Activated CD4-positive, alpha-beta T cell treated with anti-CD3 and anti-CD28 coated beads, Interleukin-2, amount 10 ng/mL, durations not matched to agents 24 days and 14 days (primary cell): ENCODE measurements around the gene UVRAG. TPM values are rescaled to one million over a fixed set of nuclear protein-coding genes. Genes with fewer than 3 reads are reported as not detected.

Experiments used
- DNase-seq: peaks from one replicate; pipeline ENCODE4 v3.0.0; 2022
- H3K27ac Mint-ChIP-seq: one replicate; pipeline ENCODE4 v1.8.0; 2022; ENCODE audit warnings: mild to moderate bottlenecking, mixed read lengths
- H3K27me3 Mint-ChIP-seq: one replicate; pipeline ENCODE4 v1.8.0; 2022; ENCODE audit warnings: mixed read lengths
- H3K36me3 Mint-ChIP-seq: one replicate; pipeline ENCODE4 v1.8.0; 2022; ENCODE audit warnings: low read depth, mild to moderate bottlenecking, mixed read lengths
- H3K4me1 Mint-ChIP-seq: one replicate; pipeline ENCODE4 v1.8.0; 2021; ENCODE audit warnings: mixed read lengths
- H3K4me3 Mint-ChIP-seq: one replicate; pipeline ENCODE4 v1.8.0; 2022; ENCODE audit warnings: mild to moderate bottlenecking, moderate library complexity, mixed read lengths
- H3K9me3 Mint-ChIP-seq: one replicate; pipeline ENCODE4 v1.8.0; 2021; ENCODE audit warnings: mixed read lengths
- intact Hi-C: fragments of 100-400 bp; cut with micrococcal nuclease; formaldehyde crosslinking; loops from one replicate; pipeline ENCODE4 v1.15.1; 2023
- total RNA-seq: library from RNA; stranded (reverse); gene quantifications from 2 replicates; pipeline ENCODE4 v1.2.3, GENCODE V29; 2022

The UVRAG gene
- total RNA-seq, 1 donor from 2014 or later: 19.2 TPM

GRCh38 chr11:76163289-76163880, 348.4 kb downstream of the UVRAG start:
- H3K36me3 Mint-ChIP-seq: no peaks in the 10 kb centered on the region
- H3K4me1 Mint-ChIP-seq: no peaks in the 10 kb centered on the region
- H3K27me3 Mint-ChIP-seq: no peaks in the 10 kb centered on the region
- H3K9me3 Mint-ChIP-seq: no peaks in the 10 kb centered on the region
- intact Hi-C loops: no loop called here
- DNase-seq: no peak
- H3K4me3 Mint-ChIP-seq: no peak overlapping the region
- H3K27ac Mint-ChIP-seq: no peak overlapping the region

- no peak overlapping the region for H3K4me3 Mint-ChIP-seq
- no peaks in the 10 kb centered on the region for H3K36me3 Mint-ChIP-seq
- no peaks in the 10 kb centered on the region for H3K9me3 Mint-ChIP-seq
- intact Hi-C loops: no loop called here
- DNase-seq: no peak
- no peak overlapping the region for H3K27ac Mint-ChIP-seq
- no peaks in the 10 kb centered on the region for H3K27me3 Mint-ChIP-seq
- H3K4me1 Mint-ChIP-seq: no peaks in the 10 kb centered on the region
Observed at GRCh38 chr11:76164081-76164480, 349.1 kb downstream of the UVRAG start.

- DNase-seq: no peak
- no peak overlapping the region for H3K4me3 Mint-ChIP-seq
- H3K27ac Mint-ChIP-seq: no peak overlapping the region
- no peaks in the 10 kb centered on the region for H3K27me3 Mint-ChIP-seq
- no peaks in the 10 kb centered on the region for H3K9me3 Mint-ChIP-seq
- no peaks in the 10 kb centered on the region for H3K4me1 Mint-ChIP-seq
- H3K36me3 Mint-ChIP-seq: no peaks in the 10 kb centered on the region
- intact Hi-C loops: no loop called here
Observed at GRCh38 chr11:76164861-76165751, 350.1 kb downstream of the UVRAG start.

- Mint-ChIP-seq H3K27ac (no peak overlapping the region), H3K4me3 (no peak overlapping the region), H3K27me3 (no peaks in the 10 kb centered on the region), H3K9me3 (no peaks in the 10 kb centered on the region), H3K4me1 (no peaks in the 10 kb centered on the region), H3K36me3 (no peaks in the 10 kb centered on the region)
- DNase-seq: no peak
- intact Hi-C loops: no loop called here
Observed at GRCh38 chr11:76166314-76166713, 351.3 kb downstream of the UVRAG start.

GRCh38 chr11:76167590-76167989, 352.6 kb downstream of the UVRAG start:
- Mint-ChIP-seq H3K4me3 (no peak overlapping the region), H3K9me3 (no peaks in the 10 kb centered on the region), H3K4me1 (no peaks in the 10 kb centered on the region), H3K27ac (no peak overlapping the region), H3K36me3 (no peaks in the 10 kb centered on the region), H3K27me3 (no peaks in the 10 kb centered on the region)
- DNase-seq: no peak
- intact Hi-C loops: no loop called here

GRCh38 chr11:76169473-76169896, 354.5 kb downstream of the UVRAG start:
- Mint-ChIP-seq H3K27me3 (no peaks in the 10 kb centered on the region), H3K4me3 (no peak overlapping the region), H3K9me3 (no peaks in the 10 kb centered on the region), H3K36me3 (no peaks in the 10 kb centered on the region), H3K27ac (no peak overlapping the region), H3K4me1 (no peaks in the 10 kb centered on the region)
- intact Hi-C loops: no loop called here
- DNase-seq: no peak

- Mint-ChIP-seq H3K36me3 (no peaks in the 10 kb centered on the region), H3K4me1 (no peaks in the 10 kb centered on the region), H3K27me3 (no peaks in the 10 kb centered on the region), H3K27ac (no peak overlapping the region), H3K9me3 (no peaks in the 10 kb centered on the region), H3K4me3 (no peak overlapping the region)
- intact Hi-C loops: no loop called here
- no peak for DNase-seq
Observed at GRCh38 chr11:76170468-76170867, 355.5 kb downstream of the UVRAG start.

GRCh38 chr11:76172583-76172982, 357.6 kb downstream of the UVRAG start:
- Mint-ChIP-seq H3K36me3 (no peaks in the 10 kb centered on the region), H3K27ac (no peak overlapping the region), H3K27me3 (no peaks in the 10 kb centered on the region), H3K4me1 (no peaks in the 10 kb centered on the region), H3K9me3 (no peaks in the 10 kb centered on the region), H3K4me3 (no peak overlapping the region)
- no peak for DNase-seq
- intact Hi-C loops: no loop called here

- Mint-ChIP-seq H3K9me3 (no peaks in the 10 kb centered on the region), H3K36me3 (no peaks in the 10 kb centered on the region), H3K27ac (no peak overlapping the region), H3K4me3 (no peak overlapping the region), H3K4me1 (no peaks in the 10 kb centered on the region), H3K27me3 (no peaks in the 10 kb centered on the region)
- no peak for DNase-seq
- intact Hi-C loops: no loop called here
Observed at GRCh38 chr11:76173663-76174062, 358.7 kb downstream of the UVRAG start.

GRCh38 chr11:76174330-76174729, 359.3 kb downstream of the UVRAG start:
- Mint-ChIP-seq H3K9me3 (no peaks in the 10 kb centered on the region), H3K36me3 (no peaks in the 10 kb centered on the region), H3K27me3 (no peaks in the 10 kb centered on the region), H3K4me3 (no peak overlapping the region), H3K4me1 (no peaks in the 10 kb centered on the region), H3K27ac (no peak overlapping the region)
- DNase-seq: no peak
- intact Hi-C loops: no loop called here

GRCh38 chr11:76175783-76176182, 360.8 kb downstream of the UVRAG start:
- Mint-ChIP-seq H3K27me3 (no peaks in the 10 kb centered on the region), H3K27ac (no peak overlapping the region), H3K4me3 (no peak overlapping the region), H3K4me1 (no peaks in the 10 kb centered on the region), H3K36me3 (no peaks in the 10 kb centered on the region), H3K9me3 (no peaks in the 10 kb centered on the region)
- intact Hi-C loops: no loop called here
- no peak for DNase-seq

- no peak overlapping the region for H3K4me3 Mint-ChIP-seq
- no peak for DNase-seq
- H3K4me1 Mint-ChIP-seq: no peaks in the 10 kb centered on the region
- no peaks in the 10 kb centered on the region for H3K36me3 Mint-ChIP-seq
- H3K9me3 Mint-ChIP-seq: no peaks in the 10 kb centered on the region
- no peak overlapping the region for H3K27ac Mint-ChIP-seq
- no peaks in the 10 kb centered on the region for H3K27me3 Mint-ChIP-seq
- intact Hi-C loops: no loop called here
Observed at GRCh38 chr11:76176463-76176862, 361.5 kb downstream of the UVRAG start.

- no peaks in the 10 kb centered on the region for H3K9me3 Mint-ChIP-seq
- no peaks in the 10 kb centered on the region for H3K27me3 Mint-ChIP-seq
- intact Hi-C loops: no loop called here
Observed at GRCh38 chr11:76177250-76177686, 362.3 kb downstream of the UVRAG start.

GRCh38 chr11:76179147-76179546, 364.1 kb downstream of the UVRAG start:
- no peaks in the 10 kb centered on the region for H3K9me3 Mint-ChIP-seq
- H3K36me3 Mint-ChIP-seq: no peaks in the 10 kb centered on the region
- no peak overlapping the region for H3K27ac Mint-ChIP-seq
- H3K4me3 Mint-ChIP-seq: no peak overlapping the region
- no peaks in the 10 kb centered on the region for H3K27me3 Mint-ChIP-seq
- intact Hi-C loops: no loop called here
- no peaks in the 10 kb centered on the region for H3K4me1 Mint-ChIP-seq
- no peak for DNase-seq

More at GRCh38 chr11:76177250-76177686, 362.3 kb downstream of the UVRAG start:
- H3K4me1 Mint-ChIP-seq: no peaks in the 10 kb centered on the region
- no peak overlapping the region for H3K4me3 Mint-ChIP-seq
- no peak overlapping the region for H3K27ac Mint-ChIP-seq
- no peaks in the 10 kb centered on the region for H3K36me3 Mint-ChIP-seq
- DNase-seq: no peak
